CD14-positive monocyte (primary cell): ENCODE measurements around the gene FAXDC2. TPM values are rescaled to one million over a fixed set of nuclear protein-coding genes. Genes with fewer than 3 reads are reported as not detected.
A peak's percentile ranks its signal among the peaks of the same experiment; 100 is the strongest.

Experiments
- DNase-seq, 3 donors: peaks; one replicate each; pipeline ENCODE4 v3.0.0-alpha.2; 2011 to 2022
- H2AFZ ChIP-seq: 2 replicates; pipeline ENCODE4 v1.6.0; 2012; ENCODE audit warnings: mild to moderate bottlenecking, low read depth, low read length, inconsistent platforms; ENCODE audit not compliant: insufficient read depth, poor library complexity, severe bottlenecking
- H3K27ac ChIP-seq, 2 donors: 1 replicate in 1 of 2; 2 replicates in 1 of 2; pipeline ENCODE4 v1.5.1; 2012 to 2013; ENCODE audit warnings: low read length in 2 of 2, control low read depth in 1 of 2, inconsistent platforms in 1 of 2, low read depth in 1 of 2, mild to moderate bottlenecking in 1 of 2
- H3K27me3 ChIP-seq, 2 donors: one replicate each; pipeline versions ENCODE4 v1.6.0 to v1.6.1; 2011 to 2013; ENCODE audit warnings: low read length in 2 of 2; ENCODE audit not compliant: control insufficient read depth in 2 of 2, insufficient read depth in 2 of 2
- H3K36me3 ChIP-seq, 2 donors: replicated peaks in 1 of 2; 1 replicate in 1 of 2; 2 replicates in 1 of 2; pipeline versions ENCODE4 v1.5.1 to v1.6.1; 2012 to 2013; ENCODE audit warnings: low read length in 2 of 2, control low read depth in 1 of 2, inconsistent platforms in 1 of 2, mild to moderate bottlenecking in 1 of 2; ENCODE audit not compliant: insufficient read depth in 2 of 2, control insufficient read depth in 1 of 2
- H3K4me1 ChIP-seq, 2 donors: 1 replicate in 1 of 2; 2 replicates in 1 of 2; pipeline versions ENCODE4 v1.5.1 to v1.6.1; 2012 to 2013; ENCODE audit warnings: low read length in 2 of 2, control low read depth in 1 of 2, inconsistent platforms in 1 of 2, mild to moderate bottlenecking in 1 of 2, moderate library complexity in 1 of 2; ENCODE audit not compliant: insufficient read depth in 2 of 2, control insufficient read depth in 1 of 2
- H3K4me2 ChIP-seq: replicated peaks from 2 replicates; pipeline ENCODE3; 2012; ENCODE audit warnings: low read length, moderate library complexity, mild to moderate bottlenecking; ENCODE audit not compliant: poor library complexity, severe bottlenecking; ENCODE audit errors: extremely low read depth
- H3K4me3 ChIP-seq, 3 experiments: fragments of 200-600 bp in 1 of 3; sonication (generic) in 1 of 3; replicated peaks in 1 of 3; 1 replicate in 2 of 3; 2 replicates in 1 of 3; pipeline ENCODE4 v1.5.1; 2011 to 2013; ENCODE audit warnings: low read length in 3 of 3, mild to moderate bottlenecking in 3 of 3, control low read depth in 2 of 3, low read depth in 2 of 3, inconsistent platforms in 1 of 3, moderate library complexity in 1 of 3
- H3K79me2 ChIP-seq: 2 replicates; pipeline ENCODE4 v1.6.0; 2012; ENCODE audit warnings: mild to moderate bottlenecking, control low read depth, inconsistent platforms, low read length, moderate library complexity; ENCODE audit not compliant: insufficient read depth
- H3K9ac ChIP-seq: 2 replicates; pipeline ENCODE4 v1.6.0; 2017; ENCODE audit warnings: low read length, mild to moderate bottlenecking; ENCODE audit not compliant: insufficient read depth, poor library complexity, severe bottlenecking
- H3K9me3 ChIP-seq, 2 donors: replicated peaks in 1 of 2; 1 replicate in 1 of 2; 2 replicates in 1 of 2; pipeline versions ENCODE4 v1.5.1 to v1.6.1; 2012 to 2013; ENCODE audit warnings: low read length in 2 of 2, control low read depth in 1 of 2; ENCODE audit not compliant: control insufficient read depth in 1 of 2, insufficient read depth in 1 of 2
- H4K20me1 ChIP-seq: 2 replicates; pipeline ENCODE4 v1.6.0; 2012; ENCODE audit warnings: mild to moderate bottlenecking, low read length, control low read depth, moderate library complexity; ENCODE audit not compliant: insufficient read depth
- H3K27ac Mint-ChIP-seq, 7 donors: one replicate each; pipeline ENCODE4 v1.8.0; 2020; ENCODE audit warnings: mild to moderate bottlenecking in 7 of 7, mixed read lengths in 7 of 7, moderate library complexity in 6 of 7, inconsistent platforms in 2 of 7
- H3K27me3 Mint-ChIP-seq, 3 donors: one replicate each; pipeline ENCODE4 v1.8.0; 2021 to 2022; ENCODE audit warnings: low read depth in 3 of 3, mild to moderate bottlenecking in 3 of 3, mixed read lengths in 3 of 3, moderate library complexity in 3 of 3, inconsistent platforms in 1 of 3
- H3K36me3 Mint-ChIP-seq, 2 donors: one replicate each; pipeline ENCODE4 v1.8.0; 2020; ENCODE audit warnings: mixed read lengths in 2 of 2, inconsistent platforms in 1 of 2, mild to moderate bottlenecking in 1 of 2
- H3K4me1 Mint-ChIP-seq: one replicate; pipeline ENCODE4 v1.8.0; 2020; ENCODE audit warnings: mild to moderate bottlenecking, mixed read lengths
- H3K4me3 Mint-ChIP-seq, 2 donors: one replicate each; pipeline ENCODE4 v1.8.0; 2020; ENCODE audit warnings: mild to moderate bottlenecking in 2 of 2, mixed read lengths in 2 of 2, moderate library complexity in 1 of 2
- H3K9me3 Mint-ChIP-seq, 7 donors: one replicate each; pipeline ENCODE4 v1.8.0; 2020 to 2022; ENCODE audit warnings: mixed read lengths in 7 of 7, mild to moderate bottlenecking in 6 of 7, moderate library complexity in 6 of 7, inconsistent platforms in 2 of 7
- CTCF ChIP-seq: fragments of 200-600 bp; IDR thresholded peaks from one replicate; pipeline ENCODE4 v1.8.0; 2022; ENCODE audit warnings: antibody characterized with exemption, mild to moderate bottlenecking
- WGBS: methylation state at CpG from one replicate; pipeline ENCODE4 v1.1.5; 2013; ENCODE audit warnings: missing lambda C conversion rate; ENCODE audit not compliant: insufficient coverage; 5-methylcytosine and 5-hydroxymethylcytosine counted together
- intact Hi-C, 2 donors: fragments of 100-400 bp; cut with micrococcal nuclease; formaldehyde crosslinking; loops; one replicate each; pipeline versions ENCODE4 v1.15.0 to v1.15.1; 2023
- polyA plus RNA-seq, 3 donors: library from polyadenylated mRNA; depleted of rRNA in 1 of 3; unstranded in 2 of 3; stranded (reverse) in 1 of 3; fragments of 300-500 nt in 2 of 3; fragments of >200 nt in 1 of 3; fragmentation: Illumina TruSeq in 2 of 3; gene quantifications; 1 replicate in 2 of 3; 2 replicates in 1 of 3; pipeline ENCODE4 v1.2.3, GENCODE V29; 2012 to 2021

The FAXDC2 gene
- polyA plus RNA-seq, 3 donors: 0.30 to 1.4 (median 0.60) TPM

GRCh38 chr5:154885439-154885838 lies 35.0 kb upstream of the FAXDC2 start:
- Histone ChIP-seq H3K27ac (peak overlapping the region in 1 of 2 donors; percentile 29), H3K4me3 (peak overlapping the region in 1 of 3 experiments; percentile 20), H2AFZ (no peak overlapping the region), H3K27me3 (no peaks in the 10 kb centered on the region), H3K4me2 (no peak overlapping the region), H3K36me3 (peaks cover 36 to 58% of the 10 kb centered on the region in 2 donors), H3K9me3 (peaks cover 18 to 42% of the 10 kb centered on the region in 2 donors), H3K79me2 (no peaks in the 10 kb centered on the region), H3K4me1 (peaks cover 6 to 9% of the 10 kb centered on the region in 2 donors), H4K20me1 (no peaks in the 10 kb centered on the region), H3K9ac (no peak overlapping the region)
- H3K27me3 Mint-ChIP-seq: peaks cover 0 to 2% (median 0%) of the 10 kb centered on the region in 3 donors
- 67% methylated on average over 1 of the region's 2 CpGs for WGBS
- H3K4me3 Mint-ChIP-seq: no peak overlapping the region
- TF ChIP-seq CTCF: no peak
- H3K4me1 Mint-ChIP-seq: peaks cover 4% of the 10 kb centered on the region
- H3K27ac Mint-ChIP-seq: peak overlapping the region in 2 of 7 donors; percentile 23 to 24
- peaks cover 28 to 59% (median 43%) of the 10 kb centered on the region in 7 donors for H3K9me3 Mint-ChIP-seq
- DNase-seq: peak; percentile 24 to 58 (median 48)
- peaks cover 54 to 57% of the 10 kb centered on the region in 2 donors for H3K36me3 Mint-ChIP-seq
- intact Hi-C loops: no loop called here

GRCh38 chr5:154884424-154884823 lies 34.0 kb upstream of the FAXDC2 start:
- no peak overlapping the region for H2AFZ ChIP-seq
- Mint-ChIP-seq H3K4me1 (peaks cover 4% of the 10 kb centered on the region), H3K27ac (no peak overlapping the region), H3K4me3 (no peak overlapping the region), H3K36me3 (peaks cover 48 to 54% of the 10 kb centered on the region in 2 donors), H3K9me3 (peaks cover 31 to 69% (median 49%) of the 10 kb centered on the region in 7 donors), H3K27me3 (peaks cover 0 to 4% (median 0%) of the 10 kb centered on the region in 3 donors)
- TF ChIP-seq CTCF: no peak
- peaks cover 24 to 42% of the 10 kb centered on the region in 2 donors for H3K9me3 ChIP-seq
- H3K27me3 ChIP-seq: no peaks in the 10 kb centered on the region
- WGBS: 98% methylated on average over 7 of the region's 8 CpGs
- no peaks in the 10 kb centered on the region for H4K20me1 ChIP-seq
- no peak overlapping the region for H3K4me3 ChIP-seq
- intact Hi-C loops: no loop called here
- H3K36me3 ChIP-seq: peaks cover 29 to 59% of the 10 kb centered on the region in 2 donors
- H3K4me1 ChIP-seq: peaks cover 6 to 9% of the 10 kb centered on the region in 2 donors
- no peak for DNase-seq
- H3K9ac ChIP-seq: no peak overlapping the region
- no peaks in the 10 kb centered on the region for H3K79me2 ChIP-seq
- peak overlapping the region in 1 of 2 donors; percentile 29 for H3K27ac ChIP-seq
- H3K4me2 ChIP-seq: no peak overlapping the region
